GM19240 (cell line): ENCODE results near the gene ZNF69.
"Not testable (repeated sequence)": the region's sequence is repeated elsewhere in the genome, so short reads cannot be mapped to it uniquely, and the experiment has no call there.

ENCODE experiments used
- DNase-seq: peaks from one replicate; pipeline ENCODE4 v3.0.0; 2011; ENCODE audit warnings: low spot score; ENCODE audit not compliant: insufficient read length

The ZNF69 gene

DNA sequence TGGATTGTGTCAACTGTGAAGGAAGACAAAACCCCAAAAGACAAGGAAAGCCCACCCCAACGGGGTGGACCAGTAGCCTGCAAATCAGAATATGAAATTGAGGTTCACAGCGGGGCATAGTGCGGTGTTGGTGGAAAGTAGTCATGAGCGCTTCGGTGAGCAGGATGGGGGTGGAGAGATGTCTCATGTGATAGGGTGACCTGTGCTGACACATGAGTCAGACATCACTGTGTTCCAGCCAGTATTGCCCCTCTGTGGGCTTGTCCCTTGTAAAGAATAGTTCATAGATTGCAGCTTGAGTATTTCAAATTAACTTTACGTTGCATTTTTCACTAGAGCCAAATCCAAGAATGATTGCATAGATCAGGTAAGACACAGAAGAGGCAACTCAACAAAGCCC is 7.3 kb downstream of the ZNF69 start:
- DNase-seq: no peak

DNA sequence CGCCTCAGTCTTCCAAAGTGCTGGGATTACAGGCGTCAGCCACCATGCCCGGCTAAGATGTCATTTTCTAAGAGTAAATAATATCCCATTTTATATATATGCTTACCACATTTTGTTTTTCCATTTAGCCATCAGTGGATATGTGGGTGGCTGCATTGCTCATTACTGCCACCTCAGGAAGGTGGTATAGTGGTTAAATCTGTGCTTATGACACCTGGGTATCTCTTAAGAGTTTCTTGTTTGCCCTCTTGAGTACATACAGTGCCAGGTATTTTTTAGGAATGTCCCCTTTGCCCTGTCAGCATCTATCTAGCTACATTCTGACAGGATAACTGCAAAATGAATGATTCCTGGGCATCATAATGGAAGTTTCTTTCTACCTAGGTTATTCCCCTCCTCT is 14.6 kb downstream of the ZNF69 start:
- DNase-seq: no peak

DNA sequence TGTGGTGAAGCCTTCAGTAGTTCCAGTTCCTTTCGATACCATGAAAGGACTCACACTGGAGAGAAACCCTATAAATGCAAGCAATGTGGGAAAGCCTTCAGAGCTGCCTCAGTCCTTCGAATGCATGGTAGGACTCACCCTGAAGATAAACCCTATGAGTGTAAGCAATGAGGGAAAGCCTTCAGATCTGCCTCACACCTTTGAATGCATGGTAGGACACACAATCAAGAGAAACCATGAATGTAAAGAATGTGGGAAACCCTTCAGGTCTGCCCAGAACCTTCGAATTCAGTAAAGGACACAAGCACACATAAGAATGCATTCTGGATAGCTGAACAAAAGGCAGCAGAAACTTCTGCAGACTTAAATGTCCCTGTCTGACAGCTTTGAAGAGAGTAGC is 18.3 kb downstream of the ZNF69 start:
- DNase-seq: no peak

DNA sequence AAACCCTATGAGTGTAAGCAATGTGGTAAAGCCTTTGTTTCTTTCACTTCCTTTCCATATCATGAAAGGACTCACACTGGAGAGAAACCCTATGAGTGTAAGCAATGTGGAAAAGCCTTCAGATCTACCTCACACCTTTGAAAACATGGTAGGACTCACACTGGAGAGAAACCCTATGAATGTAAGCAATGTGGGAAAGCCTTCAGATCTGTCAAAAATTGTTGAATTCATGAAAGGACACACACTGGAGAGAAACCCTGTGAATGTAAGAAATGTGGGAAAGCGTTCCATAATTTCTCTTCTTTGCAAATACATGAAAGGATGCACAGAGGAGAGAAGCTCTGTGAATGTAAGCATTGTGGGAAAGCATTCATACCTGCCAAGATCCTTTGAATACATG is 24.4 kb downstream of the ZNF69 start:
- DNase-seq: not testable (repeated sequence)

DNA sequence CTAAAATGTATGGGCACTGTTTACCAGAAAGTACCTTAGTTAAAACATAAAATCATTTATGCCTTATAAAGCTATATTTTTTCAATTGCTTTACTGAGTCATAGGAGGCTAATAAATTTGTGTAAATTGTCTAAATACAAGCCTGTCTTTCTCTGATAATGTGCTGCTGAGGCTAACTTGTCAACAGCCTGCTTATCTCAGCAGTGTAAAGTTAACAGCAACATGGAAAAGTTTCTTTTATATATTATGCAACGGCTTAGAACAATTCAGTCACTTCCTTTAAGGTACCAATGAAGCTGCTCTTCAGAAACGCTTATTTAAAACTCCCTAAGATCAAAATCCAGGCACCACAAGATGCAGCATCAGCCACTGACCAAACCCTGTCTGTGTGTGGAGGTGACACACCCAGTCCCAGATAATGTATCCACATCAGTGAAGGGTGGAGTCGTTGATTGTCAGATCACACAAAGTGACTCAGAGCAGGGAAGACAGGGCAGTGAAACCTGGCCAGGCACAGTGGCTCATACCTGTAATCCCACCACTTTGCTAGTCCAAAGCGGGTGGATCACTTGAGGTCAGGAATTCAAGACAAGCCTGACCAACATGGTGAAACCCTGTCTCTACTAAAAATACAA is 27.0 kb downstream of the ZNF69 start:
- DNase-seq: not testable (repeated sequence)

DNA sequence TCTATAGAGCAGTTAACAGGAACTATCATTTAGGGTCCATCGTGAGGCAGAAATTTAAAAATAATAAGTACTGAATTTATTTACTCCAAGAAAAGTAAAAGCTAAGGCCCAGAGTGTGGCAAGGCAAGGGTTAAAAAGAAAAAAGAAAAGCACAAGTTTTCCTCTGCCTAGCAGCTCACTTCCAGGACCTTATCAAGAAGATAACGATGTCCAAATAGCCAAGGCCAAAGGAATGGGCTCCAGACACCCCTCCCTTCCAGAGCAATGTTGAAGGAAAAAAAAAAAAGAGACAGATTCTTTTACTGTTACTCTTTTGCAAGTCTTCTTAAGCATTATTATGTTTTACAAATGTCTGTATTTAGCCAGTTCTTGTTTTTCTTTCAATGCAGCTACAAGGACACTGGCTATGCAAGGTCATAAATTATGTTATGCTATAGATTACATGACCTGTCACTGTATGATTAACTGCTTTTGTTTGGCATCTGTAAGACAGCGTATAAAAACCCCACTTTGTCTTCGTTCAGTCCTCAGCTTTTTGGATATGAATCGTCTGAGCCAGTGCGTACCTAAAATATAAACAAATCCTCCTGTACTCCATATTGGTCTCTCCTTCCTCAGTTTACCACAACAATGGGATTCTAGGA is 34.4 kb downstream of the ZNF69 start:
- no peak for DNase-seq

DNA sequence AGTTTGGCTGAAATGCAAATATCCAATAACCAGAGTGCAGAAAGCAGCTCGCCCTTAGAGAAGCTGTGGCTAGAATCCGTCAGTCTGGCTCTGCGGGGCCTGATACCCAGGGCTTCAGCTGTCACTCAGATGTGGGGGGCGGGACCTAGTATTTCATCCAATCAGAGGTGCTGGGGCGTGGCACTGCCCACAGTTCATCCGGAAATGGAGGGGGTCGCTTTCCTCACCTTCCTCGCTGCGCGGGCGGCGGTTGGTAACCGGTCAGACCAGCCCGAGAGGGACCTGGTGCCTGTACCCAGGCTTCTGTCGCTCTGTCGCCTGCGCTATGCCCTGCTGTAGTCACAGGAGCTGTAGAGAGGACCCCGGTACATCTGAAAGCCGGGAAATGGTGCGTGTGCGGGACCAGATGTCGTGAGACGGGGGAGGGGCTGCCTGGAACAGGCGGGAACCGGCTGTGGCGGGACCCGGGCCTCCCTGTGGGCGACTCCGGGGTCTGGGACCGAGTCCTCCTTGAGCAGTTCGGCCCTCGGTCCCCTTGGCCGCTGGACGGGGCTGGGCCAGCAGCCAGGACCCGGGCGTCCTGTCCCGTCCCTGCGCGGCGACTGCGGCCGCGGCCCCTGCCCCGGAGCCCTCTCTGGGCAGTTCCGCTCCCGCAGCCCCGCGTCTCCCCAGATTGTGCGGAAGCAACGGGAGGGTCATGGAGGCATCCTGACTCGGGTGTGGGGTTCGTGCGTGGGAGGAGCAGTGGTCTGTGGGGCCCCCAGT is 37.5 kb downstream of the ZNF69 start, which contains the start of gene ZNF700:
Gene ZNF700 (plus strand): TSS at position 222 of the 765 bp plus-strand sequence. CDS start 104 bp downstream, at position 326.
- DNase-seq: peak; percentile 72

DNA sequence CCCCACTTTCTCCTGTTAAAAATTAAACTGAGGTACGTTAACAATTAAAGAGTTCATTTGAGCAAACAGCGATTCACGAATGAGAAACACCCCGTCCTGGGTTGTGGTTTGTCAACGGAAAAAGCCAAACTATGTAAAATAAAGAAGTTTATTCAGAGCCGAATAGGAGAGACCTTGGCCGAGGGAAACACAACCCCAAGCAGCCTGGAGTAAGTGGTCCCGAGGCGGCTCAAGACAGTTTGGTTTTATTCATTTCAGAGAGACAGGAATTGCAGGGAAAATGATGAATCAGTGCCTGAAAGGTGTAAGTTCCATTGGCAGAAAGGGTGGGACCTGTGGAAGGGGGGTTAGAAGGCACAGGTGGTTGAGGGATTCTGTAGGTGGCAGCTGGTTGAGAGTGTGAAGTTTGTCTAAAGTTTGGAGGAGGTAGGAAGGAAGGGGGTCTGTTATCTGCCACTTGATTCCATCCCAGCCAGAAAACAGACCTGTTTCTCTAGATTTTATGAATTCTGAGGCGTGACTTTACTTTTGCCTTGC is 38.1 kb downstream of the ZNF69 start:
- not testable (repeated sequence) for DNase-seq

DNA sequence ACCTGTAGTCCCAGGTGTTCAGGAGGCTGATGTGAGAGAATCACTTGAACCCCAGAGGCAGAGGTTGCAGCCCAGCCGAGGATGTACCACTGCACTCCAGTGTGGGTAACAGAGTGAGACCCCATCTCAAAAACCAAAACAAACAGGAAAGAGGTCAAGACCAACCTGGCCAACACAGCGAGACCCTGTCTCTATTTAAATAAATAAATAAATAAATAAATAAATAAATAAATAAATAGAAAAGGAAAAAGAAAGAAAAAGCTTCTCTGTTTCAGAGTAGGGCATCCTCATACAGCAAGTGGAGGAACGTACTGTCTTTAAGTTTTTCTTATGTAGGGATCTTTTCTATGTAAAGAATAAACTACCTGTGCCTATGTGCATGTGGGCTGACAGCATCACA is 39.6 kb downstream of the ZNF69 start:
- DNase-seq: no peak

DNA sequence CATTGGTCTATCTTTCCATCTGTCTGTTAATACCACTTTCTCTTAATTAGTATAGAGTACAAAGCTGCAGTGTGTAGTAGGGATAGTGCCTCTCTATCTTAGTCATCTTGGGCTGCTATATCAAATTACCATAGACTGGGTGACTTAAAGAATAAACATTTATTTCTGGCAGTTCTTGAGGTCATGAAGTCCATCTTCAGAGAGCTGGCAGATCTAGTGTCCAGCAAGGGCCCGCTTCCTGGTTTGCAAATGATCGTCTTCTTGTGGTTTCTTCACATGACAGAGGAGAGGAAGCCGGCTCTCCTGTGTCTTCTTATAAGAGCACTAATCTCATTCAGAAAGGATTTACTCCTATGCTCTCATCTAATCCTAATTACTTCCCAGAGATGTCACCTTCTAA is 43.5 kb downstream of the ZNF69 start:
- no peak for DNase-seq

DNA sequence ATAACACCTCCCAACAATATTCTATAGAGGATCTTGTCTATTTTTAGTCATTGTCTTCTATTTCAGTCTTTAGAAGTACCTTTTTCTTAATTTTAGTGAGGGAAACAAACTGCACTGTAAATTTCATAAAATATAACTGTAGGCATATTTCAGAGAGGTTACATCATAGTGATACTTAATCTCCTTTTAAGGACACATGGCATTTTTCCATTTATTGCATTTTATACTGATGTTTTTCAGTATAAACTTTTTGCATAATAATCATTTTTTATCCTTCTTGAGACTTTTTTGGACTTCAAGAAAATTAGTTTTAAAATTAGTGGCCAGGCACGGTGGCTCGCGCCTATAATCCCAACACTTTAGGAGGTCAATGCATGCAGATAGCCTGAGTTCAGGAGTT is 43.9 kb downstream of the ZNF69 start:
- DNase-seq: no peak

DNA sequence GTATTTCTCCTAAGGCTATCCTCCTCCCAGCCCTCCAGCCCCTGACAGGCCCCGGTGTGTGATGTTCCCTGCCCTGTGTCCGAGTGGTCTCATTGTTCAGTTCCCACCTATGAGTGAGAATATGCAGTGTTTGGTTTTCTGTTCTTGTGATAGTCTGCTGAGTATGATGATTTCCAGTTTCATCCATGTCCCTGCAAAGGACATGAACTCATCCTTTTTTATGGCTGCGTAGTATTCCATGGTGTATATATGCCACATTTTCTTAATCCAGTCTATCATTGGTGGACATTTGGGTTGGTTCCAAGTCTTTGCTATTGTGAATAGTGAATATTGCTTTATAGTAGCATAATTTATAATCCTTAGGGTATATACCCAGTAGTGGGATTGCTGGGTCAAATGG is 48.2 kb downstream of the ZNF69 start:
- not testable (repeated sequence) for DNase-seq

DNA sequence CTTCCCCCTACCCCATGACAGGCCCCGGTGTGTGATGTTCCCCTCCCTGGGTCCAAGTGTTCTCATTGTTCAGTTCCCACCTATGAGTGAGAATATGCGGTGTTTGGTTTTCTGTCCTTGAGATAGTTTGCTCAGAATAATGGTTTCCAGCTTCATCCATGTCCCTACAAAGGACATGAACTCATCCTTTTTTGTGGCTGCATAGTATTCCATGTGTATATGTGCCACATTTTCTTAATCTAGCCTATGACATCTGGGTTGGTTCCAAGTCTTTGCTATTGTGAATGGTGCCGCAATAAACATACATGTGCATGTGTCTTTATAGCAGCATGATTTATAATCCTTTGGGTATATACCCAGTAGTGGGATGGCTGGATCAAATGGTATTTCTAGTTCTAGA is 50.8 kb downstream of the ZNF69 start:
- not testable (repeated sequence) for DNase-seq

DNA sequence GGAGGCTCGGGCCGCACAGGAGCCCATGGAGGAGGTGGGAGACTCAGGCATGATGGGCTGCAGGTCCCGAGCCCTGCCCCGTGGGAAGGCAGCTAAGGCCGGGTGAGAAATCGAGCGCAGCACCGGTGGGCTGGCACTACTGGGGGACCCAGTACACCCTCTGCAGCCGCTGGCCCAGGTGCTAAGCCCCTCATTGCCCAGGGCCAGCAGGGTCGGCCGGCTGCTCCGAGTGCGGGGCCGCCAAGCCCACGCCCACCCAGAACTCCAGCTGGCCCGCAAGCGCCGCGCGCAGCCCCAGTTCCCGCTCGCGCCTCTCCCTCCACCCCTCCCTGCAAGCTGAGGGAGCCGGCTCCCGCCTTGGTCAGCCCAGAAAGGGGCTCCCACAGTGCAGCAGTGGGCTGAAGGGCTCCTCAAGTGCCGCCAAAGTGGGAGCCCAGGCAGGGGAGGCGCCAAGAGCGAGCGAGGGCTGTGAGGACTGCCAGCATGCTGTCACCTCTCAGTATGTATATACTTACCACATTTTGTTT is 53.8 kb downstream of the ZNF69 start:
- not testable (repeated sequence) for DNase-seq

DNA sequence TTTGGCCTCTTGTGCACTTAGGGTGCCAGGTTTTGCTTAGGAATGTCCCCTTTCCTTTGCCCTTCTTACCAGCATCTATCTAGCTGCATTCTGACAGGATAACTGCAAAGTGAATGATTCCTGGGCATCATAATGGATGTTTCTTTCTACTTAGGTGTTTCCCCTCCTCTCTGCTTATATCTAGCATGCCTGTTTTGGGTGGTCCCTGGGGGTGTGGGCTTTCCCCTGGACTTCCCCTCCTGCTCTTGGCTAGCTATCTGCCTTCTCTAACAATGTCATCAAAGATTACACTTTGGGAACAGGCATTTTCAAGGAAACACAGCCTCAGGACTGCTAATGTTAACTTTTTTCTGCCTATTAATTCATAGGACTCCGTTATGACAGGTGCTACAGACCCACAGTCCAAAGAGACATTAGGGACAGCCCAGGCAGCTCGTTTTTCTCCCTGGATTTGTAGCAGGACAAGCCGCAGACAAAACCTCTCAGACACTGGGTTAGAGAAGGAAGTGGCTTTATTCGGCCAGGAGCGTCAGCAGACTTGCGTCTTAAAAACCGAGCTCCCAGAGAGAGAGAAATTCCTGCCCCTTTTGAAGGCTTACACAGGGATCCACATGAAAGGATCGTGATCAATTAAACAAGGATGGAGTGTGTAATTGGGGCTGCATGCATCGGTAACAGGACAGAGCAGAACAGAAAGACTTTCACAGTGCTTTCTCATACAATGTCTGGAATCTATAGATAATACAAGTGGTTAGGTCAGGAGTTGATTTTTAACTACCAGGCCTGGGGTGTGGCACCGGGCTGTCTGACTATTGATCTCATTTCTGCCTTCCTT is 54.6 kb downstream of the ZNF69 start:
- DNase-seq: no peak

DNA sequence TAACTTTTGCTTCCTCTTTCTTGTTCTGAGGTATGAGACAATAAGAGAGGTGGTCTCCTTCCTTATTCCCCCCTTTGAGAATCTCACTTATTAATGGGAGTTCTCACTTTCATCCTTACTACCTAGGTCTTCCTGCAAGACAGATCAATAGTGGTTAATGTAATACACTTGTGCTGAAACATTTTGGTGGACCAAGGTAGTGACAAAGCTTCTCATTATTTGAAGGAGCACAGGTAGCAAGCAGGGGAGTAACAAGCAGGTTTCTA is 55.2 kb downstream of the ZNF69 start:
- no peak for DNase-seq

DNA sequence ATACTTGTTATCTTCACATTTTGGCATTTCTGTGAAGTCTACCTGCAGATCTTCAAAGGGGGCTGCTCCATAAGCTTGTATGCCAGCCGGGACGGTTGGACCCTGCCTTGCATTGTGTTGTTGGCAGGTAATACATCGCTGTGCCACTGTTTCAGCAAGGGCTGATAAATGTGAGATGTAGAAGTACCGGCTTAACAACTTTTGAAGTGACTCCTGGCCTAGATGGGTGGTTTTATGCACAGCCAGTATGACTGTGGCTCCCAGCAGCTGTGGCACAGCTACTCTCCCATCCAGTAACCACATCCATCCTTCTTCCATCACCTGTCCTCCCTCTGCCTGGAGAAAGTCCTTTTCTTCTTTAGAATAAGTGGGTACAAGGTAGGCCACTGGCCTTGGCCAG is 57.1 kb downstream of the ZNF69 start:
- no peak for DNase-seq

DNA sequence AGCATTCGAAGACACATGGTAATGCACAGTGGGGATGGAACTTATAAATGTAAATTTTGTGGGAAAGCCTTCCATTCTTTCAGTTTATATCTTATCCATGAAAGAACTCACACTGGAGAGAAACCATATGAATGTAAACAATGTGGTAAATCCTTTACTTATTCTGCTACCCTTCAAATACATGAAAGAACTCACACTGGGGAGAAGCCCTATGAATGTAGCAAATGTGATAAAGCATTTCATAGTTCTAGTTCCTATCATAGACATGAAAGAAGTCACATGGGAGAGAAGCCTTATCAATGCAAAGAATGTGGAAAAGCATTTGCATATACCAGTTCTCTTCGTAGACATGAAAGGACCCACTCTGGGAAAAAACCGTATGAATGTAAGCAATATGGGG is 61.1 kb downstream of the ZNF69 start:
- DNase-seq: no peak

DNA sequence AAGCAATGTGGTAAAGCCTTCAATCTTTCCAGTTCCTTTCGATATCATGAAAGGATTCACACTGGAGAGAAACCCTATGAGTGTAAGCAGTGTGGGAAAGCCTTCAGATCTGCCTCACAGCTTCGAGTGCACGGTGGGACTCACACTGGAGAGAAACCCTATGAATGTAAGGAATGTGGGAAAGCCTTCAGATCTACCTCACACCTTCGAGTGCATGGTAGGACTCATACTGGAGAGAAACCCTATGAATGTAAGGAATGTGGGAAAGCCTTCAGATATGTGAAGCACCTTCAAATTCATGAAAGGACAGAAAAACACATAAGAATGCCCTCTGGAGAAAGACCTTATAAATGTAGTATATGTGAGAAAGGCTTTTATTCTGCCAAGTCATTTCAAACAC is 61.6 kb downstream of the ZNF69 start:
- DNase-seq: no peak

DNA sequence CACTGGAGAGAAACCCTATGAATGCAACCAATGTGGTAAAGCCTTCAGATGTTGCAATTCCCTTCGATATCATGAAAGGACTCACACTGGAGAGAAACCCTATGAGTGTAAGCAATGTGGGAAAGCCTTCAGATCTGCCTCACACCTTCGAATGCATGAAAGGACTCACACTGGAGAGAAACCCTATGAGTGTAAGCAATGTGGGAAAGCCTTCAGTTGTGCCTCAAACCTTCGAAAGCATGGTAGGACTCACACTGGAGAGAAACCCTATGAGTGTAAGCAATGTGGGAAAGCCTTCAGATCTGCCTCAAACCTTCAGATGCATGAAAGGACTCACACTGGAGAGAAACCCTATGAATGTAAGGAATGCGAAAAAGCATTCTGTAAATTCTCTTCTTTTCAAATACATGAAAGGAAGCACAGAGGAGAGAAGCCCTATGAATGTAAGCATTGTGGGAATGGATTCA is 62.1 kb downstream of the ZNF69 start:
- not testable (repeated sequence) for DNase-seq

DNA sequence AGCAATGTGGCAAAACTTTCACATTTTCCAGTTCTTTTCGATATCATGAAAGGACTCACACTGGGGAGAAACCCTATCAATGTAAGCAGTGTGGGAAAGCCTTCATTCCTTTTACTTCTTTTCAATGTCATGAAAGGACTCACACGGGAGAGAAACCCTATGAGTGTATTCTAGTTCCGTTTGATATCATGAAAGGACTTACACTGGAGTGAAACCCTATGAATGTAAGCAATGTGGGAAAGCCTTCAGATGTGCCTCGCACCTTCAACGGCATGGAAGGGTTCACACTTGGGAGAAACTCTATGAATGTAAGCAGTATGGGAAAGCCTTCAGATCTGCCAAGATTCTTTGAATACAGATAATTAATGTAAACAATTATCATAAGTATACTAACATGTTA is 62.7 kb downstream of the ZNF69 start:
- DNase-seq: no peak
